ENCODE measurements around the gene ZFP42.
"Not testable (repeated sequence)": the region's sequence is repeated elsewhere in the genome, so short reads cannot be mapped to it uniquely, and the experiment has no call there.

The ZFP42 gene

DNA sequence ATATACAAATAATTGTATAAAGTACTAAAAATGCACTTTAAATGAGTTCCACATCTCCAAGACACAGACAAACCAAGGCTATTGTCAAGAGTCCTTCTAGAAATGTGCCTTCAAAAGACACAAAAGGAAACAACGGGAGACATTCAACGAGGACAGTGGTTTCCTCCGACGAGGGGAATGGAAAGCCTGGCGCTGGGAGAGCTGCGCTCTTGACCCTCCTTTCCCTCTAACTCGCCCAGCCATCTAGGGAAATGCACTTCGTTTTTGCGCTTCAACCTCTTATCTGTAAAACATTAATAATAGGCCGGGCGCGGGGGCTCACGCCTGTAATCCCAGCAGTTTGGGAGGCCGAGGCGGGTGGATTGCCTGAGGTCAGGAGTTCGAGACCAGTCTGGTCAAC lies 37.0 kb downstream of the ZFP42 start:
- no peak for DNase-seq (ENCODE audit: extremely low read depth, low read depth)

GRCh38 chr4:188037003-188037713 lies 41.6 kb downstream of the ZFP42 start:
- no peak for DNase-seq (ENCODE audit: extremely low read depth, low read depth)
- no peak for TF ChIP-seq CTCF (IDR thresholded peaks at IDR 0.05; ENCODE audit: low read depth, low read length)

More for the DNA sequence above, 37.0 kb downstream of the ZFP42 start:
- TF ChIP-seq CTCF (IDR thresholded peaks at IDR 0.05; ENCODE audit: low read depth, low read length), result no peak

DNA sequence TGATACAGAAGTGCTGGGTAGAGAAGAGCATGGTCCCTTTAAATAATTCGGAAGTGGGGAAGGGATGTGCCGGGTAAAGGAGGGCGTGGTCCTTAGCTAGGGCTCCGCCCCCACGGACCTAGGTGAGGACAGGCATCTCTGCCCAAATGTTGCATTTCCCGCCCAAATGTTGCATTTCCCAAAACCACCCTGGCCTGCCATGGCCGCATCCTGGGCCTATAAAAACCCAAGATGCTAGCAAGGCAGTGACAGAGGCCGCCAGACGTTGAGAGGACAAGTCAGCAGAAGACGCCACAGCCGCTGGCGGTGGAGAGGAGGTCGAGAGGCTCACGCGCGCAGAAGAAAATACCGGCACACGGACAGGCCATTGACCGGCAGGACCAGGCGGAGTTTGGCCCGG lies 46.1 kb downstream of the ZFP42 start:
- no peak for DNase-seq (ENCODE audit: extremely low read depth, low read depth)
- no peak for TF ChIP-seq CTCF (IDR thresholded peaks at IDR 0.05; ENCODE audit: low read depth, low read length)

DNA sequence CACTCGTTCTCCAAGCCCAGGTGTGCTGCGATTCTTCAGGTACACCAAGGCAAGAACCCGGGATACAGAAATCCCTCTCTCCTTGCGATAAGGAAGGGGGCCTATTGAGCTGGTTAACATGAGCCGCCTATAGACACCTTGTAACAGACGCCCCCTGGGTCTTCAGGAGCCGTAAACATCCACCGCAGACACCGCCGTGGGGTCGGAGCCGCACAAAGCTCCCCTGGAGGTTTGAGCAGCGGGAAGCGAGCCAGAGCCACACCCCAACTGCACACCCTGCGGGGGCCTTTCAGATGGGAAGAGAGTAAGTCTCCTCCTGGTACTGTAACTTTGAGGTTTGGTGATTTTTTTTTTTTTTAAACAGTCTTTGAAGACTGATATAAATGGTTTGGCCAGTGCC lies 46.6 kb downstream of the ZFP42 start:
- TF ChIP-seq CTCF (IDR thresholded peaks at IDR 0.05; ENCODE audit: low read depth, low read length), result no peak
- DNase-seq (ENCODE audit: extremely low read depth, low read depth), result no peak

- TF ChIP-seq CTCF (IDR thresholded peaks at IDR 0.05; ENCODE audit: low read depth, low read length), result no peak
- DNase-seq (ENCODE audit: extremely low read depth, low read depth), result no peak
These were observed 47.6 kb downstream of the ZFP42 start for GRCh38 chr4:188043154-188043553.

DNA sequence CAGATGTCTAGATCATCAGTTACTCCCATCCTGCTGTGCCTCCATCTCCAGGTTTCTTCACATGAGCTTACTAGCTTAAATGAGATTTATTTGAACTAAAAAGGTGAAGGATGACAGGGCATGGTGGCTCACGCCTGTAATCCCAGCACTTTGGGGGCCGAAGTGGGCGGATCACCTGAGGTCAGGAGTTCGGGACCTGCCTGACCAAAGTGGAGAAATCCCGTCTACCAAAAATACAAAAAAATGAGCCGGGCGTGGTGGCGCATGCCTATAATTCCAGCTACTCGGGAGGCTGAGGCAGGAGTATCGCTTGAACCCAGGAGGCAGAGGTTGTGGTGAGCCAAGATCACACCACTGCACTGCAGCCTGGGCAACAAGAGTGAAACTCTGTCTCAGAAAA lies 49.9 kb downstream of the ZFP42 start:
- not testable (repeated sequence) for DNase-seq (ENCODE audit: extremely low read depth, low read depth)

DNA sequence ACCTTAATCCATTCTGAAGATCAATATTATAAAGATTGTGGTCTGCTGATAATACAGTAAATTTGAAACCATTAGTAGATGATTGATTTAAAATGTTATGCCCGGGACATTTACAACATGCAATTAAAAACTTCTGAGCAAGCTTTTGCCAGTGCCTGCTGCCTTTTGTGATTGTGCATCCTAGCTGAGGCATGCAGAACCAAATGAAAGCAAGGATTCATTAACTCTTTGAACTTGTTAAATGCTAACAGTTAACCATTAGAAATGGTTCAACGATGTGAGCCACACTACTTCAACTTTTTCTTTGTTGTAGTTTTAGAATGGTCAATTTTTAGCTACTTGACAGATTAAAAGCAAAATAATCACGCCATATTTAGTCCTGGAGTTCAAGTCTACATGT lies 51.1 kb downstream of the ZFP42 start:
- DNase-seq (ENCODE audit: extremely low read depth, low read depth), result no peak
- TF ChIP-seq CTCF (IDR thresholded peaks at IDR 0.05; ENCODE audit: low read depth, low read length), result no peak

- DNase-seq (ENCODE audit: extremely low read depth, low read depth), result no peak
- no peak for TF ChIP-seq CTCF (IDR thresholded peaks at IDR 0.05; ENCODE audit: low read depth, low read length)
These were observed 57.7 kb downstream of the ZFP42 start for GRCh38 chr4:188053302-188053701.

All from AG09319 (cell line).